Esophagus muscularis mucosa (tissue), 3 donors: ENCODE results near the gene CYP2W1.

Experiments used
- CTCF ChIP-seq, 3 experiments: fragments of 200-600 bp in 2 of 3; fragments of 450-650 bp in 1 of 3; sonication (generic) in 2 of 3; IDR thresholded peaks; one replicate each; pipeline ENCODE4 v1.5.1; 2017 to 2019; ENCODE audit warnings: antibody characterized with exemption in 3 of 3, mild to moderate bottlenecking in 2 of 3, moderate library complexity in 1 of 3
- POLR2A ChIP-seq: fragments of 450-650 bp; IDR thresholded peaks from one replicate; pipeline ENCODE4 v1.6.1; 2017; ENCODE audit warnings: antibody characterized with exemption, moderate library complexity, mild to moderate bottlenecking, low read depth
- POLR2AphosphoS5 ChIP-seq, 2 donors: sonication (generic); formaldehyde crosslinking; IDR thresholded peaks; one replicate each; pipeline ENCODE4 v1.6.1; 2017; ENCODE audit warnings: antibody characterized with exemption in 2 of 2

- TF ChIP-seq CTCF (IDR thresholded peaks at IDR 0.05) = no peak
- TF ChIP-seq POLR2AphosphoS5 (IDR thresholded peaks at IDR 0.05) = no peak
- TF ChIP-seq POLR2A = no peak
Measured at GRCh38 chr7:1017586-1018333, 34.8 kb downstream of the CYP2W1 start.
